Fibroblast of skin of right biceps (primary cell): ENCODE measurements around the gene TTC31.
A peak's percentile ranks its signal among the peaks of the same experiment; 100 is the strongest.
"Not testable (repeated sequence)": the region's sequence is repeated elsewhere in the genome, so short reads cannot be mapped to it uniquely, and the experiment has no call there.

ENCODE experiments used
- DNase-seq: peaks from one replicate; pipeline ENCODE4 v3.0.0-alpha.2; 2013

Gene TTC31

DNA sequence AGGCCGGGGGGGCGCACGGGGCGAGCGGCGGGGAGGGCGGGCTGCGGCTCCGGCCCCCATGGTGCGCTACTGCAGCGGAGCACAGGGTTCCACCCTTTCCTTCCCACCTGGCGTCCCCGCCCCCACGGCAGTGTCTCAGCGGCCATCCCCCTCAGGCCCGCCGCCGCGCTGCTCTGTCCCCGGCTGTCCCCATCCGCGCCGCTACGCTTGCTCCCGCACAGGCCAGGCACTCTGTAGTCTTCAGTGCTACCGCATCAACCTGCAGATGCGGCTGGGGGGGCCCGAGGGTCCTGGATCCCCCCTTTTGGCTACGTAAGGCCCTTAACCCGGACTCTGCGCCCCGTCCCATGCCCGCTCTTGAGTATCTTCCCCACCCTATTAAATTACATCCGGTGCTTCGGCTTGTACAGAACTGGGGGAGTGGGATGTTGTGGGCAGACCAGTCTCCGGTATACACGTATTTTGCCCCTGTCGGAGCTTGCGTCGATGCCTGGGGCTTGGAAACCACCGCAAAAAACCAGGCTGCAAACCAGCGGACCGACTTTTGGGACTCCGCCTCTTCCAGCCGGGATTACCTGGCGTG, 25.2 kb upstream of the TTC31 start:
- DNase-seq = no peak

DNA sequence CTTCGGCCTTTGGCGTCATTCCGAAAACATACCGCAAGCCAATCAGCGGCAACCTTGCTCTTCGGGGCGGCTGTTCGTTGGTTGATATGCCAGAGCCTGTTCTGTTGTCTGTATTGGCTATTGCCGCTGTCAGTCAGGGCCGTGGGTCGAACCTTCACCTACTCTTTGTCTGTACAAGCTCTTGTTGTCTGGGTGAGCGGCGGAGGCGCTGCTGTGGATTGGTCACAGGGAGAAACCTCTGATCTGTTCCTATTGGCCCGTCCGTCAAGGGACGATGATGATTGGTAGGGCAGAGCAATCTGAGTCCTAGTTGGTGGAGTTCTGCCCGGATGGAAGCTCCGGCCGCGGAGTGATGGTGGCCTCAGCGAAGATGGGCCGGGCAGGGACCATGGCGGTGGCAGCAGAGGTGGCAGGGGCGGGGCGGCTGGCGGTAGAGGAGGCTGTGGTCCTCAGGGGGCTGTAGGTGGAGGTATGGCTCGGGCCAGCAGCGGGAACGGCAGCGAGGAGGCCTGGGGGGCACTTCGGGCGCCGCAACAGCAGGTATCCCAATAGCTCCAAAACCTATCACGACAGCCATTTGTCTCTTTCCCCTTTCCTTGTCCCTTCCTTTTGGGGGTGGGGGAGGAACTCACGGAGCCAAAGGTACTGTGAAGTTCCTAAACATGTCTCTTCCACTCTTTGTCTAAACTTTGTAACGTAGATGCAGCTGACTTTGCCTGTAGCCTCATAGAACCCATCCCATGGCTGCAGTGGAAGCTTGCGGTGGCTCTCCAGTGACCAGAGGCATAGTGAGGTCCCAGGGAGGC, 24.5 kb upstream of the TTC31 start, which contains the start of gene WBP1:
WBP1 (plus strand) TSS at position 307 of the 806 bp plus-strand sequence; CDS start at position 472, 165 bp downstream.
- peak; percentile 100 for DNase-seq

DNA sequence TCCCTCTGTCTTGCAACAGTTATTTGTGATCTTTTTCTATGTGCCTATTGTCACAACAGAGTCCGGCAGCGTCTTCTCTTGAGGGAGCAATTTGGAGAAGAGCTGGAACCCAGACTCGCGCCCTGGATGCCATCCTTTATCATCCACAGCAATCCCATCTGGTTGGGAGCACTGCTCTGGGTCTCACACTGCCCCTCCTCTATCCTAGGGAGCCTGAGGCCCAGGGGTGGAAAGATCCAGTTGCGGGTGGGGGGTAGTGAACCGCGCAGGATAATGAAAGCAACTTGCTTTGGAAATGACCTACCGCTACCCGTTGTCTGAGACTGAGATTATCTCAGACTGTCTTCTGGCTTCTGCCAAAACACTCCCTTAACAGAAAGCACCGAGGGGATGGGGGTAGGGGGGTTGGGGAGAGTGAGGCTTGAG, 23.9 kb upstream of the TTC31 start:
- DNase-seq = no peak

DNA sequence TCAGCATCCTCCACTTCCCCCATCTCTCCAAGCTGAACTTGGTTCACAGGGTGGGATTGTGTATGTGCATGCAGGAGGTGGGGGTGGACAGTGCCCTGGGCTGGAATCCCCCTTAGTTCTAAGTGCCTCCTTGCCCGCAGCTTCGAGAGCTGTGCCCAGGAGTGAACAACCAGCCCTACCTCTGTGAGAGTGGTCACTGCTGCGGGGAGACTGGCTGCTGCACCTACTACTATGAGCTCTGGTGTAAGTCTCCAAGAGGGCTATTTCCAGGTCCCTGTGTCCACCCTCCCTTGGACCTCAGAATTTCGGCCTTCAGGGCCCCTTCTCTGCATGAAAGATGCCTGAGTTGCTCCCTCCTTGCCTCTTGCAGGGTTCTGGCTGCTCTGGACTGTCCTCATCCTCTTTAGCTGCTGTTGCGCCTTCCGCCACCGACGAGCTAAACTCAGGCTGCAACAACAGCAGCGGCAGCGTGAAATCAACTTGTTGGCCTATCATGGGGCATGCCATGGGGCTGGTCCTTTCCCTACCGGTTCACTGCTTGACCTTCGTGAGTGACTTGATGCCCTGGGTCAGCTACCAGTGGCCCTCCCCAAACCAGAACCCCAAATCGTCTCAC, 23.3 kb upstream of the TTC31 start:
- DNase-seq = not testable (repeated sequence)

DNA sequence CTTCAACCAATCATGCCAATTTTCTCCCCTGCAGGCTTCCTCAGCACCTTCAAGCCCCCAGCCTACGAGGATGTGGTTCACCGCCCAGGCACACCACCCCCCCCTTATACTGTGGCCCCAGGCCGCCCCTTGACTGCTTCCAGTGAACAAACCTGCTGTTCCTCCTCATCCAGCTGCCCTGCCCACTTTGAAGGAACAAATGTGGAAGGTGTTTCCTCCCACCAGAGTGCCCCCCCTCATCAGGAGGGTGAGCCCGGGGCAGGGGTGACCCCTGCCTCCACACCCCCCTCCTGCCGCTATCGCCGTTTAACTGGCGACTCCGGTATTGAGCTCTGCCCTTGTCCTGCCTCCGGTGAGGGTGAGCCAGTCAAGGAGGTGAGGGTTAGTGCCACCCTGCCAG, 22.7 kb upstream of the TTC31 start:
- DNase-seq = not testable (repeated sequence)

DNA sequence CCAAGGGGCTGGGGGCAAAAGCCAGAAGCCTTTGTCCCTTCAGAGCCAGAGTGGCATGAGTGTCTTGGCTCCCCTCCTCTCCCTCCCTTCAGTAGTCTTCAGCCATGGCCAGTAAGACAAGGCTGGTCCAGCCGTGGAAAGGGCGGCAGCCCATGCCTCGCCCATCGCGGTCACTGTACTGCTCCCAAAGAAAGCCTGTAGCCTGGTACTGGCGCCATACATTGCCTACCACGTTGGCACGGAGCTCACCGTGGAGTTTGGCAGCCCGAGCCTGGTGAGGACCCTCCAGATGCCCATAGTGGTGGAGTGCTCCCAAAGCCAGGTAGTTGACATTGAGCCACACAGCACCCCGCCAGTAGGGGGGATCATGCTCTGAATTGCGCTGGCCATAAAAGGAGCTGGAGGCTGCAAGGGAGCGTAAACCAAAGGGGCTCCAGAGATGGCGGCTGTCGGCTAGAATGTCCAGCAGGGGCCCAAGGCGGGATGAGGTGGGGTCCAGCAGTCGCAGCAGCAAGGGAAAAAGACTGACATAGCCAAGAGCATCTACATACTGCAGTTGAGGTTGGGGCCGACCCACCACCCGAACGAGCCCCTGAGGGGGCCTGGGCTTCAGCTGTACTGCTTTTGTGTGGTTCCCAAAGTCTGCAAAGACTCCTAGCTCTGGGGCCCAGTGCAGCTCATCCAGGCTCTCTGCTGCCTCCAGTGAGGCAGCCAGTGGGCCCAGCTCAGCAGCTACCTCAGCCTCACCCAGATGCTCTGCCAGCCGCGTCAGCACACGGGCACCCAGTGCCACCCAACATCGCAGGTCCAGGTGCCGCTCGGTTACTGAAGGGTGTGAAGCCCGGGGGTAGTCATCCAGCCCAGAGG, 21.5 kb upstream of the TTC31 start:
- no peak for DNase-seq

DNA sequence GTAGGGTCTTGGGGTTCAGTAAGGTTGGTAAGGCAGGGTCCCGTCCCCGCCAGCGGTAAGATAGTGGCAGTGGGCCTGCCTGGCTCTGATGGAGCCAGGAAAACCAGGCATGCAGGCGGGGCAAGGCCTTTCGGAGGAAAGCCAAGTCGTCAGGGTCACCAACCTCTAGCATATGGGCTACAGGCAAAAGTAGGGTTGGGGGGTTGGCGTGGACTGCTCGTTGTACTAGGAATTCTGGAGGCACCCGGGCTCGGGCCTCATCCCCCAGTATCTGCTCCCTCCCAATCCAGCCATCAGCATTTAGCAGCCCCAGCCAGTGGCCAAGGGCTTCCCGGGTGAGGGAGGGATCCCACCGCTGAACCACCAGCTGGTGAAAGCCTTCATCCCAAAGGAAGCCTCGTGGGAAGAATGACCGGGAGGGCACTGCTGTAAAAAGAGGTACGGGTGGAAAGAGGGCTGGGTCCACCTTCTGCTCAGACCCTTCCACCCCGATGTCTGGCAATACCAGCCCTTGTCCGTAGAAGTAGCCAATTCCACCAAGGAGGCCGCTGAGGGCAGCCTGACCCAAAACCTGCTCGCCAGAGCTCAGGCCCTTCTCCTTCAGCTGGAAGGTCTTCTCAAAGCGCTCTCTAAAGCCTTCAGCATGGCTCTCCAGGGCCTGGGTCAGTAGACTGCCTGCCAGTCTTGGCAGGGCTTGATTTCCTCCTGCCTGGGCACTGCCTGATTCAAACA, 20.7 kb upstream of the TTC31 start:
- no peak for DNase-seq

DNA sequence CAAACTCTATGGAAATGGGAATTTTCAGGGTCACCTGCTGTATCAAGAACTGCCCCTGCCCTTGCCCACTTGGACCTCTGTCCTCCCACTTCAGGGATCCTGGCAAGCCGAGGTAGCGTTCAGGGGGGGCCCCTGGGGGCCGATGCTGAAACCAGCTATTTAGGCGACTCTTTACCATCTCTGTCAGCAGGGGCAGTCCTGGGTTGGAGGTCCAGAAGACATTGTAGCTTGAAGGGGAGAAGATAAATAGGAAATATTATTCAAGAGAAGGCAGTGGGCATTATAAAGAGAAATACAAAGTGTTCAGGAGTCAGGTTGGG, 20.1 kb upstream of the TTC31 start:
- no peak for DNase-seq

DNA sequence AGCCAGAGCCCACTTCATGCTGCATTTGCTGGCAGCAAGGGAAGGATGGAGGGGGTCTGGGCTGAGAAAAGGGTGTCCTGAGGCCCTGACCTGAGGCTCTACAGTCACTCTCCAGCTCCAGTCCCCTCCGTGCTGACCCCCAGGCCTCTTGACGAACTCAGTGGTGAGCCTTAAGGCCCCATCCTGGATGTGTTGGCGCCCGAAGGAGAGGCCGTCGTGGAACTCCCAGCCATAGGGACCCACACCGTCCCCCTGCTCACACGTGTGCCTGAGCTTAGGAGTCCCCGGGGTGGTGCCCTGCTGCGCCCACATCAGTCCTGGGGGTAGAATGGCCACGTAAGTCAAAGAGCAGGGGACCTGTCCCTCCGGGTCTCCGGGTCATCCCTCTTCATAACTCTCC, 18.5 kb upstream of the TTC31 start:
- DNase-seq = no peak

DNA sequence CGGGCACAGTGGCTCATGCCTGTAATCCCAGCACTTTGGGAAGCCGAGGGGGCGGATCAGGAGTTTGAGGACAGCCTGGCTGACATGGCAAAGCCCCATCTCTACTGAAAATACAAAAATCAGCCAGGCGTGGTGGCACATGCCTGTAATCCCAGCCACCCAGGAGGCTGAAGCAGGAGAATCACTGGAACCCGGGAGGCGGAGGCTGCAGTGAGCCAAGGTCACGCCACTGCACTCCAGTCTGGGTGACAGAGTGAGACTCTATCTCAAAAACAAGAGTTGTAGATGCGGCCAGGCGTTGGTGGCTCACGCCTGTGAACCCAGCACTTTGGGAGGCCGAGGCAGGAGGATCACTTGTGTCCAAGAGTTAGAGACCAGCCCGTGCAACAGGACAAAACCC, 12.1 kb upstream of the TTC31 start:
- not testable (repeated sequence) for DNase-seq

DNA sequence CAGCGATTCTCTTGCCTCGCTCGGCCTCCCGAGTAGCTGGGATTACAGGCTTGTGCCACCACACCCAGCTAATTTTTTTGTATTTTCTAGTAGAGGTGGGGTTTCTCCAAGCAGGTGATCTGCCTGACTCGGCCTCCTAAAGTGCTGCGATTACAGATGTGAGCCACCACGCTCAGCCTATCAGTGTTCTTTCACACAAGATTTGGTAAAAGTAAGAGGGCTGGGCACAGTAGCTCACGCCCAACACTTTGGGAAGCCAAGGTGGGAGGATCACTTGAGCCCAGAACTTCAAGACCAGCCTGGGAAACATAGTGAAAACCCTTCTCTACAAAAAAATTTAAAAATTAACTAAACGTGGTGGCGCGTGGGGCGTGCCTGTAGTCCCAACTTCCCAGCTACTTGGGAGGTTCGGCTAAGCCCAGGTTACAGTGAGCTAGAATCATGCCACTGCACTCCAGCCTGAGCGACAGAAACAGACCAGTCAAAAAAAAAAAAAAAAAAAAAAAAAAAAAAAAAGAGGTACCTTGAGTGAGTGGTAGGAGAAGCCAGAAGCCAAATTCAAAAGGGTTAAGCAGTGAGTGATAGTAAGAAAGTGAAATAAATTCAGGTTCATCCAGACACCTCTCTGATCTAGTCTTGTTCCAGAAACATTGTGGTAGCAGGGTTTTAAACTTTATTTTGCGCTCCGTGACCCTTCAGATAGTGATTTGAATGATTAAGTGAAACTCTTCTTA, 11.4 kb upstream of the TTC31 start:
- no peak for DNase-seq

DNA sequence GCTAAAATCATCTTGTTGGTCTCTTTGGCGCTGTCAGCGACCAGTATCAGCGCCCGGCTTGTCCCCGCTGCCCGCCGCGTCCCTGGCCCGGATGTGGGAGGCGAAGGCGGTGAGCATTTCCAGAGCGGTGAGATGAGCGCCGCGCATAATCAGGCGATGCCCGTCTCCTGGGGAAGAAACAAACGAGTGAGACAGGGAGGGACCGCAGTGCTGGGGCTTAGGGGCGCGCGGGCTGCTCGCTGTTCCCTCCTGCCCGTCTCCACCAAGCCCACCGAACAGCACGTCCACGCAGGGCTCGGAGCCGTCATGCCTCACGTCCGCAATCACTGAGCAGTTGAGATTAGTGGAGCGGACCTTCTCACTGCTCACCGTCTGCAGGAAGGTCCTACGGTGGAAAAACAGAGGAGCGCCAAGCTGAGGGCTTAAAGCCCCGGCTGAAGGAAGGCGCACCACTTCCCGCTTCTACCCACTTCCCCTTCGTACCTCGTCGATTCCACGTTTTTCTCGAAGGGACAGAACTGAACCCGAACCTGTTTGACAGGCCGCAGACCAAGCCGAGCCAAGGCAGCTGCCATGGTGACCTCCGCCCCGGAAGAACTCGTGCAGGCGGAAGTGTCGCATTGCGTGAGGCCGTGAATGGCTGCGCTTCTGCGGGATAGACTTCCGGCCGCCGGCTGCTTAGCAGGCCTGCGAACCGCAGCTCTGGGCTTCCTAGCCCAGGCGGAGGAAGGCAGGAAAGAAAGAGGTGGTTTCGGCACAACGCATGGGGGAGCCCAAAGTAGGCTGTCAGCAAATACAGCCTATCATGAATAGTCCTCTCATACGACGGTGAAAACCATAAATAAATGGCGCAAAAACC, 10.6 kb upstream of the TTC31 start, which contains the start of gene MRPL53:
MRPL53 (minus strand) TSS at position 595 of the 859 bp plus-strand sequence; CDS start at position 575, 20 bp downstream.
- peak; percentile 95 for DNase-seq

DNA sequence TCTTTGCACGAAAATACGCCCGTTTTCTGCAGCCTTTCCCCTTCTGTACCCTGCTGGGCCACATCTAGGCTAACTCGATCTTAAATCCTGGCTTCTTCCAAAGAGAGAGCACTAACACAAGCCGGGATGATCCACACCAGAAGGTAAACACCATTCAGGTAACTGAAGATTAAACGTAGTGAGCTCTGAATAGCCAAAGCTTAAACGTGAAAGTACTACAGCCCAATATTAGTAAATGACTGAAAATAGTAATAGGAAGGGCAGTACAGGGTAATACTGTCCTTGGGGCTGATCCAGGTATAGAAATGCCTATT, 10.0 kb upstream of the TTC31 start:
- no peak for DNase-seq

DNA sequence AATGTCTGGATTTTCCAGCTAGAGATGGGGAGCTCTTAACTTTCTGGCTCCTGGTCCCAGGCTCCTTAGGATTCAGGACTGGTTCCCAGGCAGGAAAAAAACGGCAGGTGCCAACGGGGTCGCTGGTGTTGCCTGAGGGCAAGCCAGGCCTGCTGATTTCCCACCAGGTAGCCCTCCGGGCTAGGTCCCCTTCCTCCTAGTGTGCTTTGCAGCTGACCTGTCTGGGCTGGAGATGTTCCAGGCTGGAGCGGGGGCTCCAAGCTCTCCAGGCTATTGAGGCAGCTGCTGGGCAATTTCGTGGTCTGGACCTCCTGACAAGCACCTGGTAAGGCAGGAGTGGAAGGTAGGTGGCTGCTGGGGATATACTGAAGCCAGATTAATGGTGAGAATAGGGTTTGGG, 8.4 kb upstream of the TTC31 start:
- DNase-seq = no peak

DNA sequence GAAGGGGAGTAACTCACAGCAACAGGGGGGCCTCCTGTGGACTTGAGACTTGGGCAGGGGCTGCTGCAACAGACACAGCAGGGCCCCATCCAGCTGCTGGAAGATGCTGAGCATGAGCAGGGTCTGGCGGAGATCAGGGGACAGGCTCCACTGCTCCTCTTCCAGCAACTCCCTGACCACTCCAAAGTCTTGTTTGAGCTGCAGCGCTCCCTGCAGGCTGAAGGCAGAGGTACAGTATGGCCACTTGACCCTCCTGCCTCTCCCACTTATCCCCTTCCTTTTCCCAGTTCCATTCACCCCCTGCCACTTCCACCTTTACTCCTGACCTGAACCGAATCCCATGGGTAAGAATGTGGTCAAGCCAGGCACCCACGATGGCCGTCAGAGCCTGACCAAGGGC, 8.0 kb upstream of the TTC31 start:
- DNase-seq = no peak

DNA sequence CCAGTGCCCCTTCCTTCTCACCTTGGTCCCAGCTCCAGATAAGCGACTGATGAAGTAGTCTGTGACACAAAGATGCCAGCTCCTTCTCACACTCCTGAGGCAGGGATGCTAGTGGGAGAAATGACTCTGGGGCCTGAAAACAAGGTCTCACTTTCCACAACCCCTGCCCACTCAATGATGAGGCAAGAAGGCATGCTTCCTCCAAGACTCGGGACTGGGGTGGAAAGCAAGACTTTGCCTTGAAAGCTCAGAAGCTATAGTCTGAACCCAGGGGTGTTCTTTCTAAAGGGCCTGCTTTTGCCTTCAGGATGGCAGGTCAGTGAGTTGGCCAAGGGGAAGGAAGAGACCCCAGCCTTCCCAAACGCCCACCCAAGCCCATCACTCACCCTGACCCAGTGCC, 1.4 kb upstream of the TTC31 start:
- DNase-seq = no peak

DNA sequence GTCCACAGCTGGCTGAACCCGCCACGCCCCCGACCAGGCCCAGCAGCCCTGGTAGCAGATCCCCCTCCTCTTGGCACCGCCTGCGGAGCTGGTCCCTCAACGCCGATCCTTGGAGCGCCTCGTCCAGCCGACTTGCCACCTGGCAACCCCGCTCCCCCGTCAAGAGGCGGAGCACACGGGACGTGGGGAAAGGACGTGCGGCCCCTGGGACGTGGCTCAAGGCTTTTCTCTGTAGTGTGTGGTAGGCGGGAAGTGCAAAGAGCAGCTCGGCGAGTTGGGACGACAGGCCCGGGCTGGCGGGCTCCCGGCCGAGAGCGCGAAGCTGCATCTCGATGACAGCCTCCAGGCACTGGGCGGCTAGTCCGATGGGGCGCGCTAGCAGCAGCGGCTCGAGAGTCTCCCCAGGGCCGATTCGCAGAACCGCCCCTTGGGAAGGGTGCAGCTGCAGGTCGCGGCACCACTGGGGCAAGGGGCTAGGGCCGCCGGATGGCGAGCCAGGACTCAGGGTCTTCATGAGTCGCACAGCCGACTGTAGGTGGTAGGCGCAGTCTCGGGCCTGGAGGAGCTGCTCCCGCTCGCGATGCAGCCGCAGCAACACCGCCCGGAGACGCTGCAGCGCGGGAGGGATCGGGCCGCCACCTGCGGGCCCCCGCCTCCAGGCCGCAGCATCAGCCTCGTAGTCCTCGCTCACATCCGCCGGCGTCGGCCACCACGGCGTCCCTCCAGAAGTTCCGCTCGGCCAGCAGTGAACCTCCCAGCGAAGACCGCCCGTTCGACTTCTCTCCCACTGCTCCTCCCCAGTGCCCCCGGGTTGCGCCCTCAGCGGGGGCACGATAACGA, 700 bp upstream of the TTC31 start:
- DNase-seq = no peak

DNA sequence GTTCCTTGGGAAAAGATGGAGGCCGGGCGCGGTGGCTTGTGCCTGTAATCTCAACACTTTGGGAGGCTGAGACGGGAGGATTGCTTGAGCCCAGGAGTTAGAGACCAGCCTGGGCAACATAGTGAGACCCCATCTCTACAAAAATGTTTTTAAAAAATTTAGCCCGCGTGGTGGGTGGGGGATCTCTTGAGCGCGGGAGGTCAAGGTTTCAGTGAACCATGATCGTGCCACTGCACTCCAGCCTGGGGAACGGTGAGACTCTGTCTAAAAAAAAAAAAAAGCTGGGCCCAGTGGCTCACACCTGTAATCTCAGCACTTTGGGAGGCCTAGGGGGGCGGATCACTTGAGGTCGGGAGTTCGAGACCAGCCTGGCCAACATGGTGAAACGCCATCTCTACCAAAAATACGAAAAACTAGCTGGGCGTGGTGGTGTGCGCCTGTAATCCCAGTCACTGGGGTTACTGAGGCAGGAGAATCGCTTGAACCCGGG, 839 bp downstream of the TTC31 start:
- DNase-seq = not testable (repeated sequence)

DNA sequence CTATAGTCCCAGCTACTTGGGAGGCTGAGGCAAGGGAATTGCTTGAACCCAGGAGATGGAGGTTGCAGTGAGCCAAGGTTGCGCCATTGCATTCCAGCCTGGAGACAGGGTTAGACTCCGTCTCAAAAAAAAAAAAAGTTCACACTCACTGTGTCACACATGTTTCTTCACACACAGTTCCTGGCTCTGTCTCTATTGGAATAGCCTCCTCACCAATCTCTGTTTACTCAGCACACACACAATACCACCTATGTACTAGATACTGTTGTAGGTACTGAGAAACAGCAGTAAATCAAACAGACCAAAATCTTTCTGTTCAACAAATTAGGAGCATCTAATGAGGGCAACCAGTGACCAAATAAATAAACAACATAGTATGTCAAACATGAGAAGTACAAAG, 3.3 kb downstream of the TTC31 start:
- no peak for DNase-seq
